Upper lobe of left lung (tissue), 4 donors: Measurements from ENCODE around the gene TECTA.

Experiments
- CTCF ChIP-seq, 6 experiments: fragments of 450-650 bp in 4 of 6; fragments of 200-600 bp in 2 of 6; sonication (generic) in 2 of 6; IDR thresholded peaks; one replicate each; pipeline ENCODE4 v1.5.1; 2016 to 2019; ENCODE audit warnings: antibody characterized with exemption in 6 of 6
- EP300 ChIP-seq, 4 donors: sonication (generic); formaldehyde crosslinking; IDR thresholded peaks; one replicate each; pipeline ENCODE4 v1.5.1; 2017; ENCODE audit warnings: antibody characterized with exemption in 4 of 4, control low read depth in 2 of 4

DNA sequence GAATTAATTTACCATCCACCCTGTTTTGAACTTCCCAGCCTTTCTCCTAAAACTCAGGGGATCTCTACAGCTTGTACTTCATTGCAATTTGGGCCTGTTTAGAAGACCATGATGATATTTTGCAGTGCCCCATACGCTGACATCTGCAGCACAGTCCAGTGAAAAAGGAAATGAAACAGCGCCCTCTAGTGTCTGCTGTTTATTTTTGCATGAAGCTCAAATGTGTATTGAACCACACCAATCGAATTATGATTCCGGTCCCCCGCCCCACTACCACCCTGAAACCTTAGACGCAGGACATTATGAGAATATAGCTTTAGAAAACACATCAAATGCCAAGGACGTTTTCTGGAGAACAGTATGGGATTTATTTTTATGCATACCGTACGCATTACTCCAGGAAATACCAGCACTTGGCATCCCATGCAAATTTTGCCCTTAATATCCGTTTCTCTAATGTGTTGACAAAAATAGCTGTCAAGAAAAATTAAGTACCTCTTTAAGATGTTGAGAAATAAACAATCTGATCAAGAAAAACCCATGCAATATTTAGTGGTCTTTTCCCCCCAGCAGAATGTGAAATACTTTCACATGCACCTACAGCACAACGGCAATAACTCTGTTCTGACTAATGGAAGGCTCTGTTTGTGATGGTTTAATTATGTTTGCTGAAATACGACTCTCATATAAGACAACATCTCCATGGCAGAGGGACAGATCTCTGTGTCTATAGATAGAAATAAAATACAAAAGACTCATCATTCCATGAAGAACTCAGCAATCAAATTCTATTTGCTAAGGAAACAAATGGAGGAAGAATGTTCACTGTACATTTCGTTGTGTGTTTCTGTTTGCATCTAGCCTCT, 93.9 kb downstream of the TECTA start:
- TF ChIP-seq CTCF (IDR thresholded peaks at IDR 0.05) (peak; percentile 43 to 85 (median 70)), EP300 (IDR thresholded peaks at IDR 0.05) (no peak)
